ENCODE measurements around the gene RNF144B.

The RNF144B gene

GRCh38 chr6:18493382-18493891 is 106.3 kb downstream of the RNF144B start:
- no peaks in the 10 kb centered on the region for H3K36me3 ChIP-seq (ENCODE audit: insufficient read depth, low read depth, low read length)
- no peak overlapping the region for H3K4me3 ChIP-seq (ENCODE audit: low read length)
- H3K27me3 ChIP-seq (ENCODE audit: insufficient read depth, low read length): no peaks in the 10 kb centered on the region
- no peak overlapping the region for H3K9ac ChIP-seq (ENCODE audit: low read depth, low read length)
- H3K9me3 ChIP-seq (ENCODE audit: insufficient read depth, low read depth, low read length): no peaks in the 10 kb centered on the region
- no peak overlapping the region for H3K27ac ChIP-seq (ENCODE audit: low read length)
- peaks cover 14% of the 10 kb centered on the region for H3K4me1 ChIP-seq (ENCODE audit: insufficient read depth, low read length)

- H3K9ac ChIP-seq (ENCODE audit: low read depth, low read length): no peak overlapping the region
- H3K27ac ChIP-seq (ENCODE audit: low read length): no peak overlapping the region
- H3K36me3 ChIP-seq (ENCODE audit: insufficient read depth, low read depth, low read length): no peaks in the 10 kb centered on the region
- no peaks in the 10 kb centered on the region for H3K27me3 ChIP-seq (ENCODE audit: insufficient read depth, low read length)
- no peaks in the 10 kb centered on the region for H3K9me3 ChIP-seq (ENCODE audit: insufficient read depth, low read depth, low read length)
- H3K4me1 ChIP-seq (ENCODE audit: insufficient read depth, low read length): peaks cover 12% of the 10 kb centered on the region
- no peak overlapping the region for H3K4me3 ChIP-seq (ENCODE audit: low read length)
Observed at GRCh38 chr6:18493925-18494324, 106.8 kb downstream of the RNF144B start.

- H3K4me1 ChIP-seq (ENCODE audit: insufficient read depth, low read length): peaks cover 12% of the 10 kb centered on the region
- no peak overlapping the region for H3K27ac ChIP-seq (ENCODE audit: low read length)
- no peak overlapping the region for H3K9ac ChIP-seq (ENCODE audit: low read depth, low read length)
- no peak overlapping the region for H3K4me3 ChIP-seq (ENCODE audit: low read length)
- H3K36me3 ChIP-seq (ENCODE audit: insufficient read depth, low read depth, low read length): no peaks in the 10 kb centered on the region
- no peaks in the 10 kb centered on the region for H3K9me3 ChIP-seq (ENCODE audit: insufficient read depth, low read depth, low read length)
- H3K27me3 ChIP-seq (ENCODE audit: insufficient read depth, low read length): no peaks in the 10 kb centered on the region
Observed at GRCh38 chr6:18495236-18495635, 108.1 kb downstream of the RNF144B start.

GRCh38 chr6:18496462-18496861 is 109.3 kb downstream of the RNF144B start:
- Histone ChIP-seq H3K4me1 (ENCODE audit: insufficient read depth, low read length) (peaks cover 3% of the 10 kb centered on the region), H3K9ac (ENCODE audit: low read depth, low read length) (no peak overlapping the region), H3K9me3 (ENCODE audit: insufficient read depth, low read depth, low read length) (no peaks in the 10 kb centered on the region), H3K27me3 (ENCODE audit: insufficient read depth, low read length) (no peaks in the 10 kb centered on the region), H3K27ac (ENCODE audit: low read length) (no peak overlapping the region), H3K36me3 (ENCODE audit: insufficient read depth, low read depth, low read length) (no peaks in the 10 kb centered on the region), H3K4me3 (ENCODE audit: low read length) (no peak overlapping the region)

GRCh38 chr6:18497006-18497405 is 109.9 kb downstream of the RNF144B start:
- H3K36me3 ChIP-seq (ENCODE audit: insufficient read depth, low read depth, low read length): no peaks in the 10 kb centered on the region

GRCh38 chr6:18498408-18498807 is 111.3 kb downstream of the RNF144B start:
- H3K4me1 ChIP-seq (ENCODE audit: insufficient read depth, low read length): no peaks in the 10 kb centered on the region
- no peak overlapping the region for H3K27ac ChIP-seq (ENCODE audit: low read length)
- H3K36me3 ChIP-seq (ENCODE audit: insufficient read depth, low read depth, low read length): no peaks in the 10 kb centered on the region
- no peaks in the 10 kb centered on the region for H3K9me3 ChIP-seq (ENCODE audit: insufficient read depth, low read depth, low read length)
- H3K27me3 ChIP-seq (ENCODE audit: insufficient read depth, low read length): no peaks in the 10 kb centered on the region
- no peak overlapping the region for H3K9ac ChIP-seq (ENCODE audit: low read depth, low read length)
- no peak overlapping the region for H3K4me3 ChIP-seq (ENCODE audit: low read length)

More at GRCh38 chr6:18497006-18497405, 109.9 kb downstream of the RNF144B start:
- no peak overlapping the region for H3K27ac ChIP-seq (ENCODE audit: low read length)
- H3K27me3 ChIP-seq (ENCODE audit: insufficient read depth, low read length): no peaks in the 10 kb centered on the region
- H3K9me3 ChIP-seq (ENCODE audit: insufficient read depth, low read depth, low read length): no peaks in the 10 kb centered on the region
- no peaks in the 10 kb centered on the region for H3K4me1 ChIP-seq (ENCODE audit: insufficient read depth, low read length)
- H3K9ac ChIP-seq (ENCODE audit: low read depth, low read length): no peak overlapping the region
- no peak overlapping the region for H3K4me3 ChIP-seq (ENCODE audit: low read length)

GRCh38 chr6:18500921-18501662 is 113.9 kb downstream of the RNF144B start:
- no peak overlapping the region for H3K9ac ChIP-seq (ENCODE audit: low read depth, low read length)

GRCh38 chr6:18501663-18502013 is 114.5 kb downstream of the RNF144B start:
- H3K27me3 ChIP-seq (ENCODE audit: insufficient read depth, low read length): no peaks in the 10 kb centered on the region
- no peaks in the 10 kb centered on the region for H3K36me3 ChIP-seq (ENCODE audit: insufficient read depth, low read depth, low read length)
- no peaks in the 10 kb centered on the region for H3K4me1 ChIP-seq (ENCODE audit: insufficient read depth, low read length)
- no peak overlapping the region for H3K27ac ChIP-seq (ENCODE audit: low read length)
- no peak overlapping the region for H3K4me3 ChIP-seq (ENCODE audit: low read length)
- no peaks in the 10 kb centered on the region for H3K9me3 ChIP-seq (ENCODE audit: insufficient read depth, low read depth, low read length)
- no peak overlapping the region for H3K9ac ChIP-seq (ENCODE audit: low read depth, low read length)

More at GRCh38 chr6:18500921-18501662, 113.9 kb downstream of the RNF144B start:
- Histone ChIP-seq H3K27ac (ENCODE audit: low read length) (no peak overlapping the region), H3K9me3 (ENCODE audit: insufficient read depth, low read depth, low read length) (no peaks in the 10 kb centered on the region), H3K27me3 (ENCODE audit: insufficient read depth, low read length) (no peaks in the 10 kb centered on the region), H3K36me3 (ENCODE audit: insufficient read depth, low read depth, low read length) (no peaks in the 10 kb centered on the region), H3K4me3 (ENCODE audit: low read length) (no peak overlapping the region), H3K4me1 (ENCODE audit: insufficient read depth, low read length) (no peaks in the 10 kb centered on the region)

GRCh38 chr6:18503206-18503592 is 116.0 kb downstream of the RNF144B start:
- H3K27ac ChIP-seq (ENCODE audit: low read length): no peak overlapping the region
- H3K9ac ChIP-seq (ENCODE audit: low read depth, low read length): no peak overlapping the region
- H3K27me3 ChIP-seq (ENCODE audit: insufficient read depth, low read length): no peaks in the 10 kb centered on the region
- no peaks in the 10 kb centered on the region for H3K9me3 ChIP-seq (ENCODE audit: insufficient read depth, low read depth, low read length)
- H3K36me3 ChIP-seq (ENCODE audit: insufficient read depth, low read depth, low read length): no peaks in the 10 kb centered on the region
- H3K4me3 ChIP-seq (ENCODE audit: low read length): no peak overlapping the region
- no peaks in the 10 kb centered on the region for H3K4me1 ChIP-seq (ENCODE audit: insufficient read depth, low read length)

GRCh38 chr6:18503593-18504231 is 116.6 kb downstream of the RNF144B start:
- Histone ChIP-seq H3K36me3 (ENCODE audit: insufficient read depth, low read depth, low read length) (no peaks in the 10 kb centered on the region), H3K9ac (ENCODE audit: low read depth, low read length) (no peak overlapping the region), H3K9me3 (ENCODE audit: insufficient read depth, low read depth, low read length) (no peaks in the 10 kb centered on the region), H3K4me1 (ENCODE audit: insufficient read depth, low read length) (no peaks in the 10 kb centered on the region), H3K27me3 (ENCODE audit: insufficient read depth, low read length) (no peaks in the 10 kb centered on the region), H3K27ac (ENCODE audit: low read length) (no peak overlapping the region), H3K4me3 (ENCODE audit: low read length) (no peak overlapping the region)

- H3K36me3 ChIP-seq (ENCODE audit: insufficient read depth, low read depth, low read length): no peaks in the 10 kb centered on the region
- no peak overlapping the region for H3K4me3 ChIP-seq (ENCODE audit: low read length)
- H3K4me1 ChIP-seq (ENCODE audit: insufficient read depth, low read length): no peaks in the 10 kb centered on the region
- no peaks in the 10 kb centered on the region for H3K27me3 ChIP-seq (ENCODE audit: insufficient read depth, low read length)
- H3K9ac ChIP-seq (ENCODE audit: low read depth, low read length): no peak overlapping the region
- no peaks in the 10 kb centered on the region for H3K9me3 ChIP-seq (ENCODE audit: insufficient read depth, low read depth, low read length)
- H3K27ac ChIP-seq (ENCODE audit: low read length): no peak overlapping the region
Observed at GRCh38 chr6:18504232-18504596, 117.1 kb downstream of the RNF144B start.

- Histone ChIP-seq H3K4me3 (ENCODE audit: low read length) (no peak overlapping the region), H3K9me3 (ENCODE audit: insufficient read depth, low read depth, low read length) (no peaks in the 10 kb centered on the region), H3K36me3 (ENCODE audit: insufficient read depth, low read depth, low read length) (no peaks in the 10 kb centered on the region), H3K9ac (ENCODE audit: low read depth, low read length) (no peak overlapping the region), H3K27ac (ENCODE audit: low read length) (no peak overlapping the region), H3K27me3 (ENCODE audit: insufficient read depth, low read length) (no peaks in the 10 kb centered on the region), H3K4me1 (ENCODE audit: insufficient read depth, low read length) (no peaks in the 10 kb centered on the region)
Observed at GRCh38 chr6:18506382-18507017, 119.3 kb downstream of the RNF144B start.

All from iPS-20b (cell line).